Adrenal gland (tissue), 12 donors: Measurements from ENCODE around the gene VCAN. TPM values are rescaled to one million over a fixed set of nuclear protein-coding genes. Genes with fewer than 3 reads are reported as not detected.

Source experiments
- DNase-seq, 7 donors: peaks; one replicate each; pipeline ENCODE4 v3.0.0-alpha.2; 2019 to 2020
- H3K27ac ChIP-seq, 5 donors: fragments of 200-600 bp; sonication (generic) in 4 of 5; 1 replicate in 3 of 5; 2 replicates in 2 of 5; pipeline versions ENCODE4 v1.5.1 to v1.8.0; 2016 to 2020; ENCODE audit warnings: mild to moderate bottlenecking in 1 of 5
- H3K27me3 ChIP-seq: fragments of 200-600 bp; 2 replicates; pipeline ENCODE4 v1.8.0; 2021
- H3K36me3 ChIP-seq, 2 donors: fragments of 200-600 bp; replicated peaks in 1 of 2; 1 replicate in 1 of 2; 2 replicates in 1 of 2; pipeline versions ENCODE4 v1.5.1 to v1.8.0; 2018 to 2022
- H3K4me1 ChIP-seq, 2 donors: fragments of 200-600 bp; replicated peaks in 1 of 2; 1 replicate in 1 of 2; 2 replicates in 1 of 2; pipeline versions ENCODE4 v1.5.1 to v1.8.0; 2018 to 2021
- H3K4me3 ChIP-seq, 4 donors: fragments of 200-600 bp; sonication (generic) in 3 of 4; one replicate each; pipeline ENCODE4 v1.5.1; 2016 to 2018
- H3K9me3 ChIP-seq, 3 donors: fragments of 200-600 bp; sonication (generic) in 1 of 3; replicated peaks in 1 of 3; 1 replicate in 2 of 3; 2 replicates in 1 of 3; pipeline versions ENCODE4 v1.5.1 to v1.8.0; 2016 to 2021
- POLR2A ChIP-seq, 2 donors: fragments of 450-650 bp; IDR thresholded peaks; one replicate each; pipeline ENCODE4 v1.6.1; 2017; ENCODE audit warnings: antibody characterized with exemption in 2 of 2, mild to moderate bottlenecking in 2 of 2, moderate library complexity in 1 of 2
- WGBS, 4 donors: extraction: QIAGEN DNeasy Blood & Tissue Kit in 2 of 4; methylation state at CpG; one replicate each; pipeline versions ENCODE4 v1.1.5 to v1.1.7; 2013 to 2017; 5-methylcytosine and 5-hydroxymethylcytosine counted together
- intact Hi-C, 2 donors: fragments of 100-400 bp; cut with DNase I; formaldehyde crosslinking; loops; one replicate each; pipeline versions ENCODE4 v1.14.1 to v1.15.0; 2022 to 2023
- polyA plus RNA-seq, 3 donors: library from polyadenylated mRNA; stranded (reverse); fragments of 200-250 nt in 2 of 3; fragments of 350-450 nt in 1 of 3; fragmentation: Illumina TruSeq in 1 of 3; extraction: RNeasy Lipid Tissue Mini Kit (QIAGEN cat#74804) in 1 of 3; gene quantifications; one replicate each; pipeline ENCODE4 v1.2.3, GENCODE V29; 2013 to 2014
- total RNA-seq, 9 donors: library from RNA; depleted of rRNA in 4 of 9; stranded (reverse); fragments of >200 nt in 4 of 9; fragments of 120-200 nt in 1 of 9; fragmentation: NEBNext Ultra II Directional in 1 of 9; extraction: Animal tissue kit (Norgen Biotek cat#: 25700) in 1 of 9; gene quantifications; one replicate each; pipeline versions ENCODE4 v1.1.0 to v1.2.4, GENCODE V29; 2013 to 2023
- TF ChIP-seq, protein P1 (sequence below), 6 experiments: fragments of 450-650 bp in 4 of 6; fragments of 200-600 bp in 2 of 6; sonication (generic) in 1 of 6; IDR thresholded peaks; 1 replicate in 5 of 6; 2 replicates in 1 of 6; pipeline versions ENCODE4 v1.5.1 to v1.8.0; 2016 to 2021; ENCODE audit warnings: antibody characterized with exemption in 6 of 6, mild to moderate bottlenecking in 2 of 6, moderate library complexity in 1 of 6
- donor health status: healthy with polysubstance abuse.
- donor health status: Bipolar disorder and iron deficiency.
- donor health status: DM: yes; HTN: yes; CAD: no.
- donor health status: DM: no; HTN: no; CAD: no.
- donor health status: DM: no; HTN: no; CAD: no.
- donor health status: DM: yes; HTN: yes; CAD: no.

VCAN gene
- total and polyA plus RNA-seq, 12 donors, result 10.0 to 171 (median 133) TPM

DNA sequence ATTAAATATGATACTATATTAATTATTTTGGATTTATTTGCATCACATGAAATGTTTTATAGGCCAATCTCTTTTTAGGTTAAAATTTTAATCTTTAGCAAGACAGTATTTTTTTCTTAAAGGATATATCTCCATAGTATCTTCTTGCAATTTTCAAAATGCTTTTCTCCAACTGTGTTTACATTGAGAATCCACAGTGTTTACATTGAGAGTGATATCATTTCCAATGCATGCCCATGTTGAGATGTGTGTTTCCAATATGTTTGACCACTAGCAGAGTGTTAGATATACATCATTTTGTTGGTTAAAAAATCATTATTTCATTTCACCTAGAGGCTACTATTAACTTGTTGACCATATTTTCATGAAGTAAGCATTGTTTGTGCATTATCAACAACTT lies 17.3 kb downstream of the VCAN start:
- no peaks in the 10 kb centered on the region for H3K9me3 ChIP-seq
- H3K27me3 ChIP-seq, result no peaks in the 10 kb centered on the region
- H3K36me3 ChIP-seq, result no peaks in the 10 kb centered on the region
- H3K4me3 ChIP-seq, result no peak overlapping the region
- TF ChIP-seq, protein P1, sequence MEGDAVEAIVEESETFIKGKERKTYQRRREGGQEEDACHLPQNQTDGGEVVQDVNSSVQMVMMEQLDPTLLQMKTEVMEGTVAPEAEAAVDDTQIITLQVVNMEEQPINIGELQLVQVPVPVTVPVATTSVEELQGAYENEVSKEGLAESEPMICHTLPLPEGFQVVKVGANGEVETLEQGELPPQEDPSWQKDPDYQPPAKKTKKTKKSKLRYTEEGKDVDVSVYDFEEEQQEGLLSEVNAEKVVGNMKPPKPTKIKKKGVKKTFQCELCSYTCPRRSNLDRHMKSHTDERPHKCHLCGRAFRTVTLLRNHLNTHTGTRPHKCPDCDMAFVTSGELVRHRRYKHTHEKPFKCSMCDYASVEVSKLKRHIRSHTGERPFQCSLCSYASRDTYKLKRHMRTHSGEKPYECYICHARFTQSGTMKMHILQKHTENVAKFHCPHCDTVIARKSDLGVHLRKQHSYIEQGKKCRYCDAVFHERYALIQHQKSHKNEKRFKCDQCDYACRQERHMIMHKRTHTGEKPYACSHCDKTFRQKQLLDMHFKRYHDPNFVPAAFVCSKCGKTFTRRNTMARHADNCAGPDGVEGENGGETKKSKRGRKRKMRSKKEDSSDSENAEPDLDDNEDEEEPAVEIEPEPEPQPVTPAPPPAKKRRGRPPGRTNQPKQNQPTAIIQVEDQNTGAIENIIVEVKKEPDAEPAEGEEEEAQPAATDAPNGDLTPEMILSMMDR (IDR thresholded peaks at IDR 0.05), result no peak
- TF ChIP-seq POLR2A (IDR thresholded peaks at IDR 0.05), result no peak
- no peaks in the 10 kb centered on the region for H3K4me1 ChIP-seq
- DNase-seq, result no peak
- intact Hi-C loops, result no loop called here
- H3K27ac ChIP-seq, result no peak overlapping the region

DNA sequence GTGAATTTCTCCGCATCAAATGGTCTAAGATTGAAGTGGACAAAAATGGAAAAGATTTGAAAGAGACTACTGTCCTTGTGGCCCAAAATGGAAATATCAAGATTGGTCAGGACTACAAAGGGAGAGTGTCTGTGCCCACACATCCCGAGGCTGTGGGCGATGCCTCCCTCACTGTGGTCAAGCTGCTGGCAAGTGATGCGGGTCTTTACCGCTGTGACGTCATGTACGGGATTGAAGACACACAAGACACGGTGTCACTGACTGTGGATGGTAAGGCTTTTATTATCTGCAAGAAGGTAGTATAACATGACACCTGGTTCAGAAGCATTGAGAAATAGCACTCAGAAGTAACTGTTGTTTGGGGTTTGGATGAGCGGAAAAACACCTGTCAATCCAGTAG lies 18.7 kb downstream of the VCAN start:
- intact Hi-C loops, result no loop called here
- Histone ChIP-seq H3K27me3 (no peaks in the 10 kb centered on the region), H3K4me3 (no peak overlapping the region), H3K9me3 (no peaks in the 10 kb centered on the region), H3K27ac (no peak overlapping the region), H3K36me3 (no peaks in the 10 kb centered on the region), H3K4me1 (no peaks in the 10 kb centered on the region)
- TF ChIP-seq, protein P1 (IDR thresholded peaks at IDR 0.05), result no peak
- 89 to 98% (median 95%) methylated on average over 8 to 9 of the region's 9 CpGs for whole genome bisulfite sequencing, 4 donors
- no peak for DNase-seq

DNA sequence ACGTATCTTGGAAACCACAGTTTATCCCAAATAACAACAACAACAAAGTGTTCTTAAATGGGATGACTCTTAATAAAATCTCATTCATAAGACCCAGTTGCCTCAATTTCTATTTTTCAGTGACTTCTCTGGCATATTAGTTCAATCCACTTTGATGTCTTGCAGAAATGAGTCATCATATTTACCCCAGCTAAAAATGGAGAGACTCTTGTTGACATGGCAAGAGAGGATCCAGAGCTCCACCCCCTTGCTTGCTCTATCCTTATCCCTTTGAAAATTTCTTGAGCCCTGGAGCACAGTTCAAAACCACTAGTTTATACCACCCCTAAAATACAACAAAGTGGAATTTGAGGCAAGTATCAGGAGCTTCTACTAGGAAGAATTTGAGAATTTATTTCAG lies 20.8 kb downstream of the VCAN start:
- no peaks in the 10 kb centered on the region for H3K27me3 ChIP-seq
- TF ChIP-seq, protein P1 (IDR thresholded peaks at IDR 0.05), result no peak
- no peak for TF ChIP-seq POLR2A (IDR thresholded peaks at IDR 0.05)
- no peaks in the 10 kb centered on the region for H3K4me1 ChIP-seq
- no peak overlapping the region for H3K27ac ChIP-seq
- 89 to 100% (median 98%) methylated on average over 1 of the region's 1 CpG for WGBS, 4 donors
- no peak for DNase-seq
- no peaks in the 10 kb centered on the region for H3K9me3 ChIP-seq
- no peaks in the 10 kb centered on the region for H3K36me3 ChIP-seq
- no peak overlapping the region for H3K4me3 ChIP-seq
- intact Hi-C loops, result no loop called here

DNA sequence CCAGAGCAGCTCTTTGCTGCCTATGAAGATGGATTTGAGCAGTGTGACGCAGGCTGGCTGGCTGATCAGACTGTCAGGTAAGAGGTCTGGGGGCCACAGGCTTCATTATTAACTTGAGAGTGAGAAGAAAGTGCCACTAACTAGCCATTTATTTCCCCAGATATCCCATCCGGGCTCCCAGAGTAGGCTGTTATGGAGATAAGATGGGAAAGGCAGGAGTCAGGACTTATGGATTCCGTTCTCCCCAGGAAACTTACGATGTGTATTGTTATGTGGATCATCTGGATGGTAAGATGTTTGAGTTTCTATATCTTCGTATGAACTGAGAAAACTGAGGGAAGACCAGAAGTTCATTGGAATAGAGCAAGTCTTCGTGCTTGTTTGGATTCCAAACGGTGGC lies 22.1 kb downstream of the VCAN start:
- no peak overlapping the region for H3K27ac ChIP-seq
- no peak overlapping the region for H3K4me3 ChIP-seq
- no peaks in the 10 kb centered on the region for H3K9me3 ChIP-seq
- H3K4me1 ChIP-seq, result no peaks in the 10 kb centered on the region
- intact Hi-C loops, result no loop called here
- no peaks in the 10 kb centered on the region for H3K27me3 ChIP-seq
- H3K36me3 ChIP-seq, result no peaks in the 10 kb centered on the region
- no peak for TF ChIP-seq POLR2A (IDR thresholded peaks at IDR 0.05)
- TF ChIP-seq, protein P1 (IDR thresholded peaks at IDR 0.05), result no peak
- WGBS, 4 donors, result 86 to 93% (median 91%) methylated on average over 6 to 7 of the region's 7 CpGs
- no peak for DNase-seq
